ENCODE data around the gene SEC14L5.
A peak's percentile ranks its signal among the peaks of the same experiment; 100 is the strongest.
"Not testable (repeated sequence)": the region's sequence is repeated elsewhere in the genome, so short reads cannot be mapped to it uniquely, and the experiment has no call there.

SEC14L5 gene

DNA sequence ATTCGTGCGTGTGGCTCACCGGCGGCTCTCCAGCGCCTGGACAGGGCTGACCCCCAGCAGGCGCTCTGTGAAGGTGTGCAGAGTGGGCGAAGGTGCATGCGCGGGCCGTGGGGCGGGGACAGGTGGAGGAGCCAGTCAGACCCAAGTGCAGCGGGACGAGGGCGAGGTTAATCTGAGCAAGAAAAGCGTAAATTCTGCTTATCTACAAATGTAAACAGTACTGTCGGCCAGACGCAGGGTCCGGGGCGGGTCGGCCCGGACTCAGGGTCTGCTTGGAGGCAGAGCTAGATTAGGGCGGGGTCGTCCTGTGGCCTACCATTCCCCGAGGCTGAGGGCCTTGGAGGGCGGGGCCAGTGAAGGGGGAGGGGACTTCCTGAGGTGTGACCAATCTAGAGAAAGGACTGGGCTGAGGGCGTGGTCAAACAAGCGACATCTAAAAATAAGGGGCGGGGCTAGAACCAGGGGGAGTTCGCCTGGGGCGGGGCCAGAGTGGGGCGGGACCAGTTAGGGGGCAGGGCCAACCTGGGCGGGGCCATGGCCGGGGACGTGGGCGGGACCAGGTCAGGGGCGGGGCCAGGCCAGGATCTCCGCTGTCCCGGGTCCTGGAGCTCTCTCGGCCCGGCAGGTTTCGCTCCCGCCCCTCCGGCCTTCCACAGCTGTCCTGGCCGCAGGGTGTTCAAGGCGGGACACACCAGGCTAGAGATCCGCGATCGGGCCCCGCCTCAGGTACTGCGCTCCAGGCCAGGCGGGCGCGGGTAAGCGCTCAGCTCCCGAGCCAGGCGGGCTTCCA is at the start of gene SEC14L5:
Gene SEC14L5, plus strand, starts transcription at position 611 of the 790 bp plus-strand sequence. CDS start 994 bp downstream, outside the sequence.
- DNase-seq, result peak; percentile 65 to 73 (median 66)

DNA sequence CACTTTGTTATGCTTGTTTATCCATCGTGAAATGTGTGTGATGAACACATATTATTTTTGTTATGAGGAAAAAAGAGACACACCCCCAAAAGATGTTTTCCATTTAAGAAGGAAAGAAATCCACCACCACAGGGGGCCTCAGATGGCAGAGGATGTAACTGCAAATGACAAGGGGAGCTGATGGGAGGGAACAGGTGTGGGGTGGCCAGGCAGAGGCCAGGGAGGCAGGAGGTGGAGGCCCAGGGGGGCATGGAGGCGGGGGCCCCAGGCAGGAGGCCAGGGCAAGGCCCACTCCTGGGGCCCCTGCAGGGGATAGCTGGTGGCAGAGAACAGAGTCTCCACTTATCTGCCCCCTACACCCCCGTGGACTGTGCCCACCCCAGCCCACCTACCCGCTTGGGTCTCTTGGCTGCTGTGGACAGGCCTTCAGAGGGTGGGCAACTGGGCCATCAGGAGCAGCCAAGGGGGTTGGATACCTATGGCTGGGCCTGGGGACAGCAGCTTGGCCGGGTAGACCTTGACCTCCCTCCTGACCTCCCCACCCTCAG is 49.2 kb upstream of the SEC14L5 start:
- DNase-seq, result no peak

DNA sequence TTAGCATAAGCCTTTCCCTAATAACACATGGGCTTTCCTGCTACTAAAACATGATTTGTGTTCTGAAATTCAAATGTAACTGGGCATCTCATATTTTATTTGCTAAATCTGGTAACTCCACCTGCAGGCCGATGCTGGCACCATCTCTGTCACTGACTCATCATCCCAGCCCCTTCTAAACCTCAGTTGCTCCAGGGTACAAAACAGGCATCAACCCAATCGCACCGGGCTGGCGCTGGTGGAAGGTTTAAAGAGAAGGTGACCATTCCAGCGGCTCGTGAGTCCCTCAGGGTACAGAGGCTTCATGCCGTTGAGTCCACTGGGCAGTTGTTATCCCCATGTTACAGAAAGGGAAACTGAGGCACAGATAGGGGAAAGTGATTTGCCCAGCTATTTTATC is 48.3 kb upstream of the SEC14L5 start:
- no peak for DNase-seq

DNA sequence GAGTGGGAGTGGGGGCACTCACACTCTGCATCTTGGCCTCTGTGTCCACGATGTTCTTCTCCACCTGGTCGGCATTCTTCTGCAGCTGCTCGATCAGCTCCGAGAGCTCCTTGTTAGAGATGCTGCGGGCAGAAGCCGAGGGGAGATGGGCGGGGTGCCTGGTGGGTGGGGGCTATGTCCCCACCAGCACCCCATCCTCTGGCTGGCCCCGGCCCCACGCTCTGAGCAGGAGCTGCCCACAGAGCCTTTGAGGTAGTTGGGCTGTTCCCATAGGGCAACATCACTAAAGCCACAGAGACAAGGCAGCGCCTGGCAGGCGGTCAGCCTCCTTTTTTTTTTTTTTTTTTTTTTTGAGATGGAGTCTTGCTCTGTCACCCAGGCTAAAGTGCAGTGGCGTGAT is 47.3 kb upstream of the SEC14L5 start:
- no peak for DNase-seq

DNA sequence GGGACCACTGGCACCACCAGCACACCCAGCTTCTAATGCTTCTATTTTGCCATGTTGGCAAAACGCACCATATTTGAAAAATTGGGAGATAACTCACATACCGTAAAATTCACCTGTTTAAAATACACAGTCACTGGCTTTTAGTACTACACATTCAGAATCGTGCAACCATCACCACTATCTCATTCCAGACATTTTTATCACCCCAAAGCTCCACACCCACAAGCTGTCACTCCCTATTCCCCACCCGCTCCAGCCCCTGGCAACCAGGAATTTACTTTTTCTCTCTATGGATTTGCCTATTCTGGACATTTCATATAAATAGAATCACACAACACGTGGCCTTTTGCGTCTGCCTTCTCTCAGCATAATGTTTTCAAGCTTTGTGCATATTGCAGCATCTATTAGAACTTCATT is 46.2 kb upstream of the SEC14L5 start:
- DNase-seq, result no peak

DNA sequence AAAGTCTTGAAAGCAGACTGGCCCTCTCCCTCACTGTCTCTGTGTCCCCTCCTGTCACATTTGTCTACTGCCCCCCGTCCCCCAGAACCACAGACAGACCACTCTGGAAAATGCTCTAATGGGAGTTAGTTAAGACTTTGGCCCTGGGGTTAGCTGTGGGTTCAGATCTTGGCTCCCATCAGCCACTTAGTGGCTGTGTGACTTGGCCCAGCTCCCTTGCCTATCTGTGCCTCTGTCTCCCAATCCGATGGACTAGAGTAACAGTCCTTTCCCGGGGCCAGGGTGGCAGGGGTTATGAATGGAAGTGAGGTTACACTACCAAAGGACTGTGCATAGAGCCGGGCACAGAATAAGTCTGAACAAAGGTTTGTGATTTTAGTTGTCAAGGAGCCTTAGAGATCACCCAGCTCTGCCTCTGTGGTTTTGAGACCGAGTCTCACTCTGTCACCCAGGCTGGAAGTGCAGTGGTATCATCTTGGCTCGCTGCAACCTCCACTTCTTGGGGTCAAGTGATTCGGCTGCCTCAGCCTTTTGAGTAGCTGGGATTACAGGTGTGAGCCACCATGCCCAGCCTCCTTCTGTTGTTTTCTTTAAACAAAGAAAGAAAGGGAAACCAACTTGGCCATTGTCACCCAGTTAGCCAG is 44.9 kb upstream of the SEC14L5 start:
- no peak for DNase-seq

DNA sequence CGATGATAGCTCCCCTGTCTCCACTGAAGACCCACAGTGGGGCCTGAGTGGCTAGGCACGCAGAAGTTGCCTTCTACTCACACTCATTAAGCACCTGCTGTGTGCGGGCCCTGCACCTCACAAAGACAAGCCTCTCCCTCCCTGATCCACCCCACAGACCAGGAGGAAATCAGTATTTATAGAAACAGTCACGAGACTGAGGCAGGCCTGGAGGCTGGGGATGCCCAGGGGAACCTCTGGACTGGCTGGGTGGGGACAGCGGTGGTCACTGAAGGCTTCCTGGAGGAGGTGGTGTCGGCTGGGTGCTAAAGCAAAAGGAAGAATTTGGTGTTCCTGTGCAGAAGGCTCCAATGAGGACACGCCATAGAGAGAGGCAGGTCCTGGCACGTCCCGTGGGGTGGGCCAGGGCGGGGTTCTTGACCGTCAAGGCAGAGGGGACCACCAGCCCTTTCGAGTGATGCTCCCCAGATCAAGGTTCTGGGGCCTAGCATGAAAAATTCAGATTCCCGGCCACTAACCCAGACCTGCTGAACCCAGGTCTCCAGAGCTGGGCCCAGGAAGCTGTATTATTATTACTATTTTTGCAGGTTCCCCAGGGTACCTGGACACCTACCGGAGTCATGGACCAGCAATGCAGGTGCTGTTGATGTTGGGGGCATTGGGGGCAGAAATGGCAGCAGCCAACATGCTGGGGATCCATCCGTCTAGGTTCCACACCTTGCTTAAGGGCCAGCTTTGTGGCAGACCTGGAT is 44.2 kb upstream of the SEC14L5 start:
- no peak for DNase-seq

DNA sequence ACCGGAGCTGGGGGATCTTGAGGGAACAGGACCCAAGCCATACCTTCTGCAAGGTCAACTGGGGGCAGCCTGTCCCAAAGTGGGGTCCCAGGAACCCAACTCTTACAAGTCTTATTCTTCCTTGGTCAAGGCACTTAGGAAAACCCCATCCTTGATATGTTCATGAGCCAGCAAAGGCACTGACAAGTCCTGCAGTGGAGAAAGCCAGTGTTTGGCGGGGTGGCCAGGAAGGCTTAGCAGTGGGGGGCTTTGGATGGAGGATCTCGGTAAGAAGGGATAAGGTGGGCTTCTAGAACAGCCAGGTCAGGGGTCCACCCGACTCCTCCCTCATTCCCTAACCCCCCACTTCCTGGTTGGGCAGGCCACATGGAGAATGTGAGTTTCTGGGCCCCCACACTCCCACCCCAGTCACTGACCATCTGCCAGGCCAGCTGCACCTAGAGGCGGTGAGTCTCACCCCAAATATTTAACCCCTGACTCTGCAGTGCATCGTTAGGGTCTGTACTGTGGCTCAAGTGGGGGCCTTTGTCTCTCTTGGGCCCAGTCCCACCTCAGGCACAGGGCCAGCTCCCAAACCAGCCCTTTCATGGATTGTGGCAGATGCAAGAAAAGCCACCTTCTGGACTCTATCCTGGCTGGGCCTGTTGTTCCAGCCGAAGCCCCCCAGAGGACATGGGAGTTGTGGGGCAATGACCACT is 43.5 kb upstream of the SEC14L5 start:
- no peak for DNase-seq

DNA sequence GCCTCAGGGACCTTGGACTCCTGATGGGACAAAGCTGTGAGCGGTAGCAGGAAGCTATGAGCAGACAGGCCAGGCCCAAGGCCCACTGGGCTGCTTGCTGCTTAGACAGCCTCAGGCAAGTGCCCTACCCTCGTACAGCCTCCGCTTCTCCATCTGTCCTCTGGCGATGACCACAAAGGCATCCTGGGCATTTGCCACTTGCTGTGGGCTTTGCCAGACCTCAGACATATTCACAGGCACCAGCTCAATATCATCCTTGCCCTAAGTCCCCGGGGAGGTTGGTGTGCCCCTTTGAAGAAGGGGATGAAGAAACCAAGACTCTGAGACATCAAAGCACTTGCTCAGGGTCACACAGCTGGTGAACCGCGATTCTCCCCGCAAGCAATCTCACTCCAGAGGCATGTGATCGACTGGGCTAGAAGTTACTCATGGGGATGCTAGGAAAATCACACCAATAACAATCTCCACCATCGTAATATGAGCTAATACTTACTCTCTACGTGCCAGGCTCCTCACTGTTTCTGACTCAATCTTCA is 42.8 kb upstream of the SEC14L5 start:
- no peak for DNase-seq

DNA sequence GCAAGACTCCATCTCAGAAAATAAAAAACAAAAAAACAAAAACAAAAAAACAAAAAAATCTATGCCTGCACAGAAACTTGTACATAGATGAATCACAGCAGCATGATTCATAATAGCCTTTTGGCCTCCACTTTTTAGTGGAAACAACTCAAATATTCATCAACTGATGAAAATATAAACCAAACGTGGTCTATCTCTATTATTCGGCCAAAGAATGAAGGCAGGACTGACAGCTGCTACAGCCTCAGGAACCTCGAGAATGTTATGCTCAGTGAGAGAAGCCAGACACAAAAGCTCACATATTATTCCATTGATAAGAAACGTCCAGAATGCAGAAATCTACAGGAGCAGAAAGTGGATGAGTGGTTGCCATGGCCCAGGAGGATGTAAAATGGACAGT is 41.0 kb upstream of the SEC14L5 start:
- no peak for DNase-seq

DNA sequence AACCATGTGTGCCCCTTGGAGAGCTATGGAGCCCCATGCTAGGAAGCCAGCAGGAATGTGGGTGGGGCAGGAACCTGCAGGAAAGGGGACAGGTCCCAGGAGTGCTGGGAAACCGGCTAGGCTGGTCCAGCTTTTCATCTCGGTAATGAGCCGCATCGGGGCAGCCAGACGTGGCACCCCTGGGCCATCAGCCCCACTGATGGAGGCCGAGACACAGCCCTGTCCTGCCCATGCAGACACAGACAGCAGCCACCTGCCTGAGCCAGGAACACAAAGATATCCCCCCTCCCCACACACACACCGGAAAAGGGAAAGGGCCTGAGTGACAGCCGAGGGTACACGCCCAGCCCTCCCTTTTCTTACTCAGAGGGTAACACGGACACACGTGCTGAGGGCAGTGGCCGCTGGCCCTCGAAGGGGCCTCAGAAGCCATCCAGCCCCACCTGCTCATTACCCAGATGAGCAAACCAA is 39.3 kb upstream of the SEC14L5 start:
- no peak for DNase-seq

DNA sequence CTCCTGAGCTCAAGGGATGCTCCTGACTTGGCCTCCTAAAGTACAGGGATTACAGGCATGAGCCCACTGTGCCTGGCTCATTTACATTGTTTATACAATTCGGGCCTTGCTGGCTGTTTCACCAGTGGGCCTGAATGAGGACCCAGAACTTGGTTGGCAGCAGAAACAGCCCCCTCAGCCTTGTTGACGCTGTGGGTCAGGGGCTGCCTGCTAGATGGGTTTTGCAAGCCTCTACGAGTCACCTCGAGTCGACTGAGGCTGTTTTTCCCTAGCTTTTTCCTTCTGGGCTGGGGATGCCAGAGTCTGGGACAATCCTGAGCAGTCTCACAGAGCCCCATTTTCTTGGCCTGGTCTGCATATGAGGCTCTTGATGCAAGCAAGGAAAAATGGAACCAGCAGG is 37.3 kb upstream of the SEC14L5 start:
- no peak for DNase-seq

DNA sequence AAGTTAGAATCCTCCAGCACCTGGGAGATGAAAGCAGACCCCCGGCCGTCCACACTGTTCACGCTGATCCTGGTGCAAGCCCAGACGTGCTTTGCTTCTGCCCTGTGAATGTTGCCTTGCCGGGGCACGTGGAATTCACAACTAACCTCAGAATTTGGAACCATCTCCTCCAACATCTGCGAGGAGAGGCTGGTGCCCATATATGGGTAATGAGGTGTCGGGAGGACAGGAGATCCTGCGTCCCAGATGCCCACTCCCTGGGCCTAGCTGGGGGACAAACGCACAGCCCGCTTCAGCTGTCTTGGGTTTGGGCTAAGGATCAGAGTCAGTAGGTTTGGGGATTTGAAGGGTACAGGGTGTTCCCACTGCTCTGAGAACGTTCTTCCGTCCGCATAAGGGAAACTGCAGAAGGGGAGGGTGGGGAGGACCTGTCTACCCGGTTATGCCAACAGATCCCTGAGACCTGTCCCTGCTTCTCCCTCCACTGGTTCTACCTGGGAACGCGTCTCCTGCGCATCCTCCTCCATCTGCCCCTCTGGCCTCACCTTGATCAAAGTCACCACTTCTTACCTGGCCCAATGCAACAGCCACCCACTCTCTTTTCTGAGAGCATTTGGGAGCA is 35.3 kb upstream of the SEC14L5 start:
- DNase-seq, result no peak

DNA sequence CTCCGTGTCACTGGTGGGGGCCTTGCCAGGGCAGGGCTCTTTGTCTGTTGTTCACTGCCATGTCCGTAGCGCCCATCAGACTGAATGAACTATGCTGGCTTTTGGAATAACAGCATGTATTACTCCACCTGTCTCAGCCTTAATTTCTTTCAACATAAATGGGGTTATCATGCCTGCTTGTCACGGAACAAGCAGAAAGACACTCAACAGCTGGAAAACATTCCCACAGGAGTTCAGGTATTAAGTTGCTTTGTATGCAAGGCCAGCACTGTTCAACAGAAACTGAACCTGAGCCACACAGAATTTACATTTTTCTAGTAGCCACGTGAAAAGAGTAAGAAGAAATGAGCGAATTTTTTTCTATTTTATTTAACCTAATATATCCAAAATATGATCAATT is 34.3 kb upstream of the SEC14L5 start:
- no peak for DNase-seq

DNA sequence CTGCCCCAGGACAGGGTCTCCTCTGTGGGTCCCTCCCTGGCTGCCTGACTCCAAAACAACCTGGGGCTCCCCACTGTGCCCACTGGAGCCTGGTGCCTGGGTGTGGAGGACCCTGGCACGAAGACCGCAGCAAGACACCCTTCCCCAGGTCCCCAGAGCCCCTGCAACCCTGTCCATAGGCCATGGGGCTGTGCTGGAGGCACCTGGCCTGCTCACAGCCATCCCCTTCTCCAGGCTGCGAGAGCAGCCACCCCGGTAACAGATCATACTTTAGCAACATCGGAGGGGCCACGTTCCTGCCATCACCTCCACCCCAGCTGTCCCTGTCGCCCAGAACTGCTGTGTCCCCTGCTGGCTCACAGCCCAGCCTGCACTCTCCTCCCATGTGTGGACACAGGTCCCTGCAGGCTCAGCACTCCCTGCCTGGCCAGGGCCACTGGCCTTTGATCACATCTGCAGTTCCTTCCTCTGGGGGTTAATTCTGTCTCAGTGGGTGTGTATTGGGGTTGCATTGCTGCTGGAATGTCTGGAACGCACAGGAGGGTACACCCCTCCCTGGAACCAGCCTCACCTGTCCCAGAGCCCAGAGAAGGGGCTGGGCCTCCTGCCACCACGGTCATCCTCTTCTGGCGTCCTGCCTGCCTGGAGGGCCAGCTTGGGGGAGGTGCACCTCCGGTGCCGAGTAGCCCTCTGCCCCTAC is 33.4 kb upstream of the SEC14L5 start:
- no peak for DNase-seq

DNA sequence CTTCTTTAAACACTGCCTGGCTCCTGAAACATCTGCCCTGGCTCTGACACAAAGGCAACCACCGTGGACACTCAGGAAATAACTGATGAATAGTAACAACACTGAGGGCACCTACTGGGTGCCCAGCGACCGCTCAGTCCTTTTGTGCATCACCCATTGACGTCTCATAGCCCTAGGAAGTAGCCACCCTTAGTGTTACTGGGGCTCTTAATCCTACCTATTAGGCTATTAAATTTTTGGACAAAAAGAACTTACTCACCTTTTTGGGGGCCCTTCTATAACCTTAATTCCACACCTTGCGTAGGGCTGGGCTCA is 32.9 kb upstream of the SEC14L5 start:
- DNase-seq, result no peak

DNA sequence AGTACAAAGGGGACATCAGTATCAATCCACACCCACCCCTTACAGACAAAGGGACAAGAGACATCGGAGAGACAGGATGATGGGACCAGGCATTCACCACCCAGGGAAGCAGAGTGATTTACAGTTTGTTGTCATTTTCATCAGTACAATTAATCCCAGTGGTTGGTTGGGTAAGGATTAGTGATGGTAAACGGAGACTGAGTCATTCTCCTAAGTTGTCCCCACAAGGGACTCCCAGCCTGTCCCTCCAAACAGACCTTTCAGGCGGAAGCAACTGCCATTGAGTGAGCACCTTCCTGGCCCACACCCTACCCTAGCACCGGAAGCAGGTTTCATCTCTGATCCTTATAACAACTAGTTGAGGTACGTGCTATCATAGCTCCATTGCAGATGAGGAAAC is 32.3 kb upstream of the SEC14L5 start:
- DNase-seq, result no peak

DNA sequence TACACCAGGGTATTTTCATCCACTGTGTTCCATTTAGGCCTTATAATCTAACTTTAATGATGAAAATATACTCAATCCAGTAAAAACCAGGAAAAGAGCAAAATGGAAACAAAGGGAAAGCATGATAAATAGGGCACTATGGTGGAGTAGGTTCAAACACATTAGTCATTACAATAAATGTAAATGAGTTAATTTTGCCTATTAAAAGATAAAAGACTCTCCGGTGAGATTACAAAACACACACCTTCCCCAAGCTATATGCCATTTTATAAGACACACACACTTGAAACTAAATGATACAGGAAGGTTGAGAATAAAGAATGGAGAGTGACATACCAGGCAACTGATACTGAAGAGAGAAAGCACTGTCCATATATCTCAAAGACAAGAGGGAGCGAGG is 31.2 kb upstream of the SEC14L5 start:
- DNase-seq, result no peak

DNA sequence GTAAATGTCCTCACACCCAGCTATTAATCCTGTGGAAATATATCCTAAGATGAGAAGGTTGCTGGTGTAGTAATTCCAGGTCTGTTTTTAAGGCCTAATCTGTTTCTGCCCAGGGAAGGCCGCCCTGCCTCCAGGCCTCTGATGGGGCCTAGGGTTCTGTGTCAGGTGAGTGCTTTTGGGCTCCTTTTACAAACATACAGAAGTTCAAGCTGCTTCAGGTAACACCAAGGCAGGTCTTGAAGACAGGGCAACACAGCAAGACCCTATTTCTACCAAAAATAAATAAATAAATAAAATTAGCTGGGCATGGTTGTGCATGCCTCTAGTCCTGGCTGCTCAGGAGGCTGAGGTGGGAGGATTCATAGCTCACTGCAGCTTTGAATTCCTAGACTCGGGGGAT is 30.5 kb upstream of the SEC14L5 start:
- no peak for DNase-seq

DNA sequence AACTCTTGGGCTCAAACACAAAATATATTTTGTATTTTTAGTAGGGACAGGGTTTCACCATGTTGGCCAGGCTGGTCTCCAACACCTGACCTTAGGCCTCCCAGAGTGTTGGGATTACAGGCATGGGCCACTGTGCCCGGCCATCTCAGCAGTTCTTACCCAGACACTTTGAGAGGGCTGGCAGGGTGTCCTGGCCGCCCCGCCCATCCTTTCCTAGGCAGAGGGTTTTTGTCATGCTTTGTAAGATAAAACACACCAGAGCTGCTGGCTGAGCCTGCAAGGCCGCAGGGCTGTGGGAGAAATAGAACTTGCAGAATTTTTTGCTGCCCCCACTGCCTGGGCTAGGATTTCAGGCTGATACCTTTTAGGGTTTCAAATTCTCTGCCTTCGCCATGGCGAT is 29.9 kb upstream of the SEC14L5 start:
- no peak for DNase-seq

DNA sequence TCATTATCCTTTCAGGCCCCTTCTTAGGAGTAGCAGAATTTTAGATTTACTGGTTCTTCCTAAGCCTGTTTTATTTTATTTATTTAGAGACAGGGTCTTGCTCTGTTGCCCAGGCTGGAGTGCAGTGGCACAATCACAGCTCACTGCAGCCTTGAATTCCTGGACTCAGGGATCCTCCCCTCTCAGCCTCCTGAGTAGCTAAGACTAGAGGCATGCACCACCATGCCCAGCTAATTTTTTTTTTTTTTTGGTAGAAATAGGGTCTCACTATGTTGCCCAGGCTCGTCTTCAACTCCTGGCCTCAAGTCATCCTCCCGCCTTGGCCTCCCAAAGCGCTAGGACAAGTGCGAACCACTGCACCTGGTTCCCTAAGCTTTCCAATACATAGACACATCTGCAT is 28.5 kb upstream of the SEC14L5 start:
- not testable (repeated sequence) for DNase-seq

DNA sequence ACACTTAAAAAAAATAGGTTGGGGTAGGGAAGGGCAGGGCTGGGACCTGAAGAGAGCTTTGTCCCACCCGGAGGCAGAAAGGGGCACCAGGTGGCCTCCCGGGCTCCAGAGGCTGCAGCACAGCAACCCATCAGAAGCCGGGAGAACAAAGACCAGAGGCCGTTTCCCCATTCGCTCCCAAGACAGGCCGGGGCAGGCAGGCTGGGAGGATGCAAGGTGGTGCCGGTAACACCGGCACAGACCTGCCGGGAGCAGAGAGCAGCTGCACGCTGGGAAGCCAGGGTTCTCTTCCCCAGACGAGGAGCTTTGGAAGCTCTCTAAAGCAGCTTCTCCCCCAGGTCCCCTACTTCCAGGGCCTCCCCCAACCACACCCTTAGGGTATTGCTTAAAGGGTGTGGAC is 26.7 kb upstream of the SEC14L5 start:
- DNase-seq, result no peak

Data from activated CD4-positive, CD25-positive, alpha-beta regulatory T cell (primary cell).